Heart left ventricle (tissue), 13 donors: ENCODE measurements around the gene RMND5A.

Source experiments
- CTCF ChIP-seq, 12 donors: fragments of 200-600 bp; sonication (generic) in 4 of 12; IDR thresholded peaks; one replicate each; pipeline versions ENCODE4 v1.5.0 to v1.8.0; 2018 to 2022; ENCODE audit warnings: antibody characterized with exemption in 12 of 12, mild to moderate bottlenecking in 5 of 12
- POLR2A ChIP-seq, 2 donors: fragments of 450-650 bp; IDR thresholded peaks; one replicate each; pipeline ENCODE4 v1.6.1; 2017; ENCODE audit warnings: antibody characterized with exemption in 2 of 2, mild to moderate bottlenecking in 2 of 2, moderate library complexity in 2 of 2
- donor health status: ischemic (EF 13 %, LVEDD 7.1; RV severe dilation, severe dysfunction).
- donor health status: DM: no; HTN: yes; CAD: no.
- donor health status: DM: no; HTN: no; CAD: no.
- donor health status: ischemic (EF 25% LVEDD 6.9; RV normal size, moderate dysfunction).
- donor health status: ischemic (EF 25% LVEDD 5.7; RV mildly dilated, moderate dysfunction).
- donor health status: ischemic (EF 35%, LVEDD 5.7; RV mildly dilated, moderate dysfunction).
- donor health status: nonischemic (EF 11% LVEDD 7.7; RV severe dilation, severe dysfunction).
- donor health status: DM: yes; HTN: yes; CAD: no.
- donor health status: PGD.
- donor health status: ischemic (EF 29% LVEDD 5.4; RV normal size, mild dysfunction).
- donor health status: nonischemic (EF 23%, LVEDD 6.1; RV moderate dilation, normal function).

- TF ChIP-seq CTCF (IDR thresholded peaks at IDR 0.05) = no peak
- TF ChIP-seq POLR2A (IDR thresholded peaks at IDR 0.05) = no peak
These were observed 49.7 kb downstream of the RMND5A start for GRCh38 chr2:86769838-86770237.
